Fibroblast of lung (primary cell): ENCODE measurements around the gene CDCA4.

Experiments used
- CTCF ChIP-seq, 2 donors: IDR thresholded peaks in 1 of 2; conservative IDR thresholded peaks in 1 of 2; 1 replicate in 1 of 2; 2 replicates in 1 of 2; pipeline ENCODE4 v1.5.1; 2011 to 2012; ENCODE audit warnings: low read length in 2 of 2, control low read depth in 1 of 2, inconsistent platforms in 1 of 2, low read depth in 1 of 2, mild to moderate bottlenecking in 1 of 2
- EZH2 ChIP-seq: IDR thresholded peaks from 2 replicates; pipeline ENCODE4 v1.5.1; 2012; ENCODE audit warnings: low read length, control low read depth, mild to moderate bottlenecking; ENCODE audit errors: missing control alignments

- no peak for TF ChIP-seq CTCF (conservative IDR thresholded peaks at IDR 0.05 in 1 of 2, IDR thresholded peaks at IDR 0.05 in 1 of 2; ENCODE audit: low read depth in 1 of 2, low read length in 2 of 2)
- TF ChIP-seq EZH2 = no peak
Measured at GRCh38 chr14:105023791-105024480, 3.1 kb upstream of the CDCA4 start.
